Natural killer cell (primary cell): ENCODE data around the gene GARNL3. TPM values are rescaled to one million over a fixed set of nuclear protein-coding genes. Genes with fewer than 3 reads are reported as not detected.

ENCODE experiments used
- ATAC-seq, 3 donors: fragments of 150-1000 bp in 2 of 3; fragments of 200-7000 bp in 1 of 3; cut with Tn5 transposase; 1 replicate in 1 of 3; 2 replicates in 2 of 3; pipeline ENCODE4 v1.10.0; 2021; ENCODE audit warnings: mild to moderate bottlenecking in 2 of 3, moderate library complexity in 2 of 3
- DNase-seq, 2 donors: peaks; one replicate each; pipeline versions ENCODE4 v3.0.0 to v3.0.0-alpha.2; 2013 to 2021; ENCODE audit warnings: mixed read lengths in 1 of 2
- H3K27ac ChIP-seq: one replicate; pipeline ENCODE4 v1.5.1; 2013; ENCODE audit warnings: mild to moderate bottlenecking, low read length
- H3K27me3 ChIP-seq: one replicate; pipeline ENCODE4 v1.6.1; 2013; ENCODE audit warnings: low read length; ENCODE audit not compliant: control insufficient read depth, insufficient read depth
- H3K36me3 ChIP-seq: one replicate; pipeline ENCODE4 v1.6.1; 2013; ENCODE audit warnings: low read length; ENCODE audit not compliant: control insufficient read depth, insufficient read depth
- H3K4me1 ChIP-seq: one replicate; pipeline ENCODE4 v1.6.1; 2013; ENCODE audit warnings: low read length; ENCODE audit not compliant: control insufficient read depth, insufficient read depth
- H3K4me3 ChIP-seq: one replicate; pipeline ENCODE4 v1.5.1; 2013; ENCODE audit warnings: low read length
- H3K9me3 ChIP-seq: one replicate; pipeline ENCODE4 v1.6.1; 2013; ENCODE audit warnings: low read length; ENCODE audit not compliant: control insufficient read depth, insufficient read depth
- H3K27ac Mint-ChIP-seq, 2 donors: one replicate each; pipeline ENCODE4 v1.8.0; 2022; ENCODE audit warnings: mild to moderate bottlenecking in 2 of 2, mixed read lengths in 2 of 2, moderate library complexity in 1 of 2
- H3K27me3 Mint-ChIP-seq, 2 donors: one replicate each; pipeline ENCODE4 v1.8.0; 2022; ENCODE audit warnings: low read depth in 2 of 2, mixed read lengths in 2 of 2
- H3K36me3 Mint-ChIP-seq: one replicate; pipeline ENCODE4 v1.8.0; 2022; ENCODE audit warnings: mixed read lengths
- H3K4me1 Mint-ChIP-seq, 2 donors: one replicate each; pipeline ENCODE4 v1.8.0; 2022; ENCODE audit warnings: mixed read lengths in 2 of 2
- H3K4me3 Mint-ChIP-seq: one replicate; pipeline ENCODE4 v1.8.0; 2022; ENCODE audit warnings: mild to moderate bottlenecking, moderate library complexity, mixed read lengths
- H3K9me3 Mint-ChIP-seq, 2 donors: one replicate each; pipeline ENCODE4 v1.8.0; 2022; ENCODE audit warnings: mixed read lengths in 2 of 2
- WGBS: methylation state at CpG from one replicate; pipeline ENCODE4 v1.1.7; 2013; ENCODE audit warnings: missing lambda C conversion rate; ENCODE audit not compliant: insufficient coverage; 5-methylcytosine and 5-hydroxymethylcytosine counted together
- intact Hi-C: fragments of 100-400 bp; cut with micrococcal nuclease; formaldehyde crosslinking; loops from one replicate; pipeline ENCODE4 v1.14.2; 2022
- total RNA-seq, 4 donors: library from RNA; stranded (reverse); fragments of 120-200 nt in 1 of 4; gene quantifications; one replicate each; pipeline versions ENCODE4 v1.2.3 to v1.2.4, GENCODE V29; 2013 to 2022
- TF ChIP-seq, protein P1 (sequence below): fragments of 200-600 bp; IDR thresholded peaks from one replicate; pipeline ENCODE4 v1.8.0; 2022; ENCODE audit warnings: antibody characterized with exemption

Gene GARNL3
- total RNA-seq, 3 donors from 2014 or later (not counting 1 experiment from before 2014, with no cell fraction given) = 3.8 to 6.0 (median 6.0) TPM

DNA sequence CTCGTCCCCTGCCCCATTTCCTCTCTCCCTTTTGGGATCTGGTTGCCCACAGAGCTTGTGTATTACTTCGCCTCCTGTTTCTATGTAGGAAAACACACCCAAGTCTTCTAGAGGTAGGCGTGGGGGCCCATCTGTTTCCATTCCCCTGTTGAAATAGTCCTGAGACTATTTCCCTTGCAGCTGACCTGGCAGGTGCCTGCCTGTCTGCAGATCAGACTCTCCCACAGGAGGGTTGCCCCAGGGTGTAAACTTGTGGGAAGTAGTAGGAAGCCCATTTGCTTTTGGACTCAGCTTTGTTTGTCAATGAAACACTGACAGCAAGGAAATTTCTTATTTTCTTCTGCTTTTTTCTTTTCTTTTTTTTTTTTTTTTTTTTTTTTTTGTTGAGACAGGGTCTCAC is 16.3 kb upstream of the GARNL3 start:
- TF ChIP-seq, protein P1, sequence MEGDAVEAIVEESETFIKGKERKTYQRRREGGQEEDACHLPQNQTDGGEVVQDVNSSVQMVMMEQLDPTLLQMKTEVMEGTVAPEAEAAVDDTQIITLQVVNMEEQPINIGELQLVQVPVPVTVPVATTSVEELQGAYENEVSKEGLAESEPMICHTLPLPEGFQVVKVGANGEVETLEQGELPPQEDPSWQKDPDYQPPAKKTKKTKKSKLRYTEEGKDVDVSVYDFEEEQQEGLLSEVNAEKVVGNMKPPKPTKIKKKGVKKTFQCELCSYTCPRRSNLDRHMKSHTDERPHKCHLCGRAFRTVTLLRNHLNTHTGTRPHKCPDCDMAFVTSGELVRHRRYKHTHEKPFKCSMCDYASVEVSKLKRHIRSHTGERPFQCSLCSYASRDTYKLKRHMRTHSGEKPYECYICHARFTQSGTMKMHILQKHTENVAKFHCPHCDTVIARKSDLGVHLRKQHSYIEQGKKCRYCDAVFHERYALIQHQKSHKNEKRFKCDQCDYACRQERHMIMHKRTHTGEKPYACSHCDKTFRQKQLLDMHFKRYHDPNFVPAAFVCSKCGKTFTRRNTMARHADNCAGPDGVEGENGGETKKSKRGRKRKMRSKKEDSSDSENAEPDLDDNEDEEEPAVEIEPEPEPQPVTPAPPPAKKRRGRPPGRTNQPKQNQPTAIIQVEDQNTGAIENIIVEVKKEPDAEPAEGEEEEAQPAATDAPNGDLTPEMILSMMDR = no peak
- H3K36me3 Mint-ChIP-seq = no peaks in the 10 kb centered on the region
- H3K27me3 Mint-ChIP-seq = peaks cover 12 to 25% of the 10 kb centered on the region in 2 donors
- H3K4me1 Mint-ChIP-seq = peaks cover 5 to 8% of the 10 kb centered on the region in 2 donors
- no peaks in the 10 kb centered on the region for H3K9me3 ChIP-seq
- DNase-seq = no peak
- no peaks in the 10 kb centered on the region for H3K9me3 Mint-ChIP-seq
- H3K4me3 ChIP-seq = no peak overlapping the region
- H3K27ac ChIP-seq = no peak overlapping the region
- H3K4me3 Mint-ChIP-seq = no peak overlapping the region
- no peak overlapping the region for H3K27ac Mint-ChIP-seq
- intact Hi-C loops = no loop called here
- peaks cover 10% of the 10 kb centered on the region for H3K4me1 ChIP-seq
- 93% methylated on average over 3 of the region's 3 CpGs for WGBS
- ATAC-seq = no peak
- peaks cover 2% of the 10 kb centered on the region for H3K27me3 ChIP-seq
- H3K36me3 ChIP-seq = no peaks in the 10 kb centered on the region

DNA sequence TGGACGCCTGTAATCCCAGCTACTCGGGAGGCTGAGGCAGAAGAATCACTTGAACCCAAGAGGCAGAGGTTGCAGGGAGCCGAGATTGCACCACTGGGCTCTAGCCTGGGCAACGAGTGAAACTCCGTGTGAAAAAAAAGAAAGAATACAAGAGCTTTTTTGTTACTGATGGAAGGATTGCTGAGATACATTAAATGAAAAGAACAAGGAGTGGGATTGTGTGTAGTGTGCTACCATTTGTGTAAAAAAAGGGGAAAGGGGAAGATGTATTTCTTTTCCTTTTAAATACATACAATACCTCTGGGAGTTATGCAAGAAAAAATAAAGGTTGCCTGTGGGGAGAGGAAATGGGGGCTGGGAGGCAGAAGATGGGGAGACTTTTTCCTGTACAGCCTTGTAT is 14.7 kb upstream of the GARNL3 start:
- intact Hi-C loops = no loop called here
- DNase-seq (no peak), ATAC-seq (no peak)
- H3K27ac ChIP-seq = no peak overlapping the region
- Mint-ChIP-seq H3K36me3 (no peaks in the 10 kb centered on the region), H3K4me3 (no peak overlapping the region), H3K27ac (no peak overlapping the region), H3K27me3 (peaks cover 21 to 39% of the 10 kb centered on the region in 2 donors), H3K9me3 (no peaks in the 10 kb centered on the region), H3K4me1 (peaks cover 5 to 6% of the 10 kb centered on the region in 2 donors)
- peaks cover 7% of the 10 kb centered on the region for H3K4me1 ChIP-seq
- no peaks in the 10 kb centered on the region for H3K9me3 ChIP-seq
- H3K27me3 ChIP-seq = peaks cover 2% of the 10 kb centered on the region
- TF ChIP-seq, protein P1 = no peak
- H3K4me3 ChIP-seq = no peak overlapping the region
- 92% methylated on average over 5 of the region's 5 CpGs for WGBS
- H3K36me3 ChIP-seq = no peaks in the 10 kb centered on the region

DNA sequence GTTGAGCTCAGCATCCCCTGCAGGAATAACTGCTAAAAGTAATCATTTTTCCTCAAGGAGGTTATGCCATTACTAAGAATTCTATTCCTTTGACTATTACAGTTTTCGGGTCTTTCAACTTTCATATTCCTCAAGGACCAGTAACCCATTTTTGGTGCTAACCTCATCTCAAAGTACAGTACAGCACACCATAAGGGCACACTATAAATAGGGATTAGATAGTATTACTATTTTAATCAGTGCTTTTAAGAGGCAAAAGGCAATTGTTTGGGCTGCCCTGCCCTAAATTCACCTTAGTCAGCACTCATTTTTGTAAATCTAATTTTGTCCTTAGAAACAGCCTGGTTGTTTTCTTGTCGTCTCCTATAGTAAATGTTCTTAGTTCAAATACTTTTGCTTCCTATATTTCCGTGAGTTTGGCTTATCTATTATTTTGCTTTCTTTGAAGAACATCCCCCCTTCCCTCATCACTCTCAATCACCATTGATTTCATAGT is 13.6 kb upstream of the GARNL3 start:
- no peaks in the 10 kb centered on the region for H3K36me3 ChIP-seq
- 100% methylated on average over 2 of the region's 3 CpGs for WGBS
- Mint-ChIP-seq H3K27me3 (peaks cover 21 to 44% of the 10 kb centered on the region in 2 donors), H3K27ac (no peak overlapping the region), H3K4me1 (no peaks in the 10 kb centered on the region), H3K4me3 (no peak overlapping the region), H3K9me3 (no peaks in the 10 kb centered on the region), H3K36me3 (no peaks in the 10 kb centered on the region)
- H3K4me1 ChIP-seq = no peaks in the 10 kb centered on the region
- no peak overlapping the region for H3K27ac ChIP-seq
- H3K27me3 ChIP-seq = peaks cover 2% of the 10 kb centered on the region
- intact Hi-C loops = no loop called here
- no peak overlapping the region for H3K4me3 ChIP-seq
- ATAC-seq (no peak), DNase-seq (no peak)
- TF ChIP-seq, protein P1 = no peak
- no peaks in the 10 kb centered on the region for H3K9me3 ChIP-seq
